HS-27A (cell line): ENCODE data around the gene ADPRH.
A peak's percentile ranks its signal among the peaks of the same experiment; 100 is the strongest.

Source experiments
- DNase-seq: peaks from one replicate; pipeline ENCODE4 v3.0.0-alpha.2; 2012; ENCODE audit warnings: low read depth, missing footprints

ADPRH gene

GRCh38 chr3:119630128-119630879 is 51.0 kb downstream of the ADPRH start:
- no peak for DNase-seq

- no peak for DNase-seq
Observed at GRCh38 chr3:119630880-119631329, 51.6 kb downstream of the ADPRH start.

- DNase-seq: no peak
Observed at GRCh38 chr3:119631516-119631915, 52.2 kb downstream of the ADPRH start.

GRCh38 chr3:119632216-119632615 is 52.9 kb downstream of the ADPRH start:
- no peak for DNase-seq

- DNase-seq: no peak
Observed at GRCh38 chr3:119632829-119633228, 53.5 kb downstream of the ADPRH start.

GRCh38 chr3:119635719-119636118 is 56.4 kb downstream of the ADPRH start:
- DNase-seq: no peak

GRCh38 chr3:119636249-119636648 is 57.0 kb downstream of the ADPRH start:
- DNase-seq: no peak

- DNase-seq: no peak
Observed at GRCh38 chr3:119636891-119637611, 57.8 kb downstream of the ADPRH start.

- DNase-seq: peak; percentile 77
Observed at GRCh38 chr3:119637679-119638477, 58.6 kb downstream of the ADPRH start.
